ENCODE measurements around the gene KIN.

Gene KIN

GRCh38 chr10:7701158-7701742, 86.5 kb downstream of the KIN start:
- no peaks in the 10 kb centered on the region for H3K36me3 ChIP-seq (ENCODE audit: control insufficient read depth, insufficient read depth, low read length)
- no peak overlapping the region for H3K27ac ChIP-seq (ENCODE audit: insufficient read depth, low read length, poor library complexity, severe bottlenecking)
- H3K27me3 ChIP-seq (replicated peaks; ENCODE audit: control insufficient read depth, insufficient read depth, low read length, poor library complexity, severe bottlenecking): peaks cover 3% of the 10 kb centered on the region
- H3K4me1 ChIP-seq (ENCODE audit: control insufficient read depth, insufficient read depth, low read length, poor library complexity, severe bottlenecking): no peaks in the 10 kb centered on the region
- H3K9me3 ChIP-seq (ENCODE audit: control insufficient read depth, low read length): no peaks in the 10 kb centered on the region
- DNase-seq: no peak
- H3K4me3 ChIP-seq (ENCODE audit: insufficient read depth, low read depth, low read length, poor library complexity, severe bottlenecking): no peak overlapping the region

Data from effector memory CD4-positive, alpha-beta T cell (primary cell).